Measurements from ENCODE around the gene MTFR1L.

The MTFR1L gene

DNA sequence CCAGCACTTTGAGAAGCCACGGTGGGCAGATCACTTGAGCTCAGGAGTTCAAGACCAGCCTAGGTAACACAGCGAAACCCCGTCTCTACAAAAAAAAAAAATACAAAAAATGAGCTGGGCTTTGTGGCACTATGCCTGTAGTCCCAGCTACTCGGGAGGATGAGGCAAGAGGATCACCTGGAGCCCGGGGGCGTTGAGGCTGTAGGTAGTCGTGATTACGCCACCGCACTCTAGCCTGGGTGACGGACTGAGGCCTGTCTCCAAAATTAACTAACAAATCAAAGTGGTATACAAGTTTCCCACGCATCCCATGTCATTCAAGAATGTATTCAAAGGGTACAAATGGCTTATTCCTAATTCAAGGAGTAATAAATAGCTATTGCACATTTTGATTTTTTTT lies 37.1 kb downstream of the MTFR1L start:
- CTCF ChIA-PET = interaction anchor here (1.4 to 2.3 kb wide), 2 partner anchors 11 to 20 kb away, joined by 3 to 10 read pairs; no protein-coding TSS in a partner anchor
- DNase-seq (ENCODE audit: extremely low spot score) = no peak
- TF ChIP-seq, protein P1, sequence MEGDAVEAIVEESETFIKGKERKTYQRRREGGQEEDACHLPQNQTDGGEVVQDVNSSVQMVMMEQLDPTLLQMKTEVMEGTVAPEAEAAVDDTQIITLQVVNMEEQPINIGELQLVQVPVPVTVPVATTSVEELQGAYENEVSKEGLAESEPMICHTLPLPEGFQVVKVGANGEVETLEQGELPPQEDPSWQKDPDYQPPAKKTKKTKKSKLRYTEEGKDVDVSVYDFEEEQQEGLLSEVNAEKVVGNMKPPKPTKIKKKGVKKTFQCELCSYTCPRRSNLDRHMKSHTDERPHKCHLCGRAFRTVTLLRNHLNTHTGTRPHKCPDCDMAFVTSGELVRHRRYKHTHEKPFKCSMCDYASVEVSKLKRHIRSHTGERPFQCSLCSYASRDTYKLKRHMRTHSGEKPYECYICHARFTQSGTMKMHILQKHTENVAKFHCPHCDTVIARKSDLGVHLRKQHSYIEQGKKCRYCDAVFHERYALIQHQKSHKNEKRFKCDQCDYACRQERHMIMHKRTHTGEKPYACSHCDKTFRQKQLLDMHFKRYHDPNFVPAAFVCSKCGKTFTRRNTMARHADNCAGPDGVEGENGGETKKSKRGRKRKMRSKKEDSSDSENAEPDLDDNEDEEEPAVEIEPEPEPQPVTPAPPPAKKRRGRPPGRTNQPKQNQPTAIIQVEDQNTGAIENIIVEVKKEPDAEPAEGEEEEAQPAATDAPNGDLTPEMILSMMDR (IDR thresholded peaks at IDR 0.05; ENCODE audit: control extremely low read depth, extremely low read depth, low read depth, missing control alignments) = no peak
- POLR2A ChIA-PET = no interaction called here

- POLR2A ChIA-PET = no interaction called here
- TF ChIP-seq, protein P1 (IDR thresholded peaks at IDR 0.05; ENCODE audit: control extremely low read depth, extremely low read depth, low read depth, missing control alignments) = no peak
- CTCF ChIA-PET = interaction anchor here (1.0 kb wide), 1 partner anchor 17 kb away, joined by 3 read pairs; the partner anchor contains the start of gene PAQR7
- DNase-seq (ENCODE audit: extremely low spot score) = no peak
These were observed 38.7 kb downstream of the MTFR1L start for GRCh38 chr1:25858494-25858893.

DNA sequence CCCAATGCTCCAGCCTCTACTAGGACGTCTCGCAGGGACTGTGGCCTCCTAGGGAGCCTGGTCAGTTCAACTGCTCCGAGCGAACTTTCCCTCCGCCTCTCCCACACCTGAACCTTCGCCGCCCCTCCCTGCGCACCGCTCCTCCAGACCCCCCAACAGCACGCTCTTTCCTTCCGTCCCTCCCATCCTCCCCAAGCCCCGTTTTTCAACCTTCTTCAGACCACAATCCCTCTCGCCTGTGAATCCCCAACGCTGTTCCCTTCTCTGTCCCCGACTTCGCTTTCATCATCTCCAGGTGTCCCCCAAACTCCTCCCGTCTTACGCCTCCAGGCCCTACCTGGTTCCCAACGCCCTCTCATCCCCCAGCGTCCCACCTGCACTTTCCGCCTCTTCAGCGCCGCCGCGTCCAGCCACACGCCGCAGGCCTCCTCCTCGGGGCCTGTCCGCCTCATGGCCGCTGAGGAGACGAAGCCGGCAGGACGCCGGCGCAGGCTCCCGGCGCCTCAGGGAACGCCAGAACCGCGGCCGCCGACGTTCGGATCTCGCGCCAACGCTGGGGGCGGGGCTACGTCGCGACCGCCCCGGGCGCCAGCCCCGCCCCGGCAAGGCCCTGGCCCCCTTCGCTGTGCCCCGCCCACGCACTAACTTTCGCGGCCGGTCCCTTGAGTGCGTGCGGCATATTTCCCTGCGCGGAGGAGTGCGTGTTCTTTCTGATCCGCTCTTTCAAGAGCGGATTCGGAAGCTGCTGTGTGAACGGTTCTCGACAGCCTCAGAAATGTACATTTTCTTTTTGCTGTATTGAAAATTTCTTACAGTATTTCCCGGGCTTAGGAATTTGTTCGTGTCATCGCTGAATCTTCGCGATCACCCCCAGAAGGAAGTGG lies 39.4 kb downstream of the MTFR1L start, which contains the start of gene AUNIP:
AUNIP (minus strand) TSS at position 552 of the 884 bp plus-strand sequence; CDS start at position 452, 100 bp downstream.
- TF ChIP-seq, protein P1 (IDR thresholded peaks at IDR 0.05; ENCODE audit: control extremely low read depth, extremely low read depth, low read depth, missing control alignments) = no peak
- ChIA-PET POLR2A (interaction anchor here (0.7 kb wide), 1 partner anchor 14 kb away, joined by 3 read pairs; no protein-coding TSS in a partner anchor), CTCF (interaction anchor here (1.0 kb wide), 1 partner anchor 17 kb away, joined by 3 read pairs; the partner anchor contains the start of gene PAQR7)
- peak; percentile 98 for DNase-seq (ENCODE audit: extremely low spot score)

DNA sequence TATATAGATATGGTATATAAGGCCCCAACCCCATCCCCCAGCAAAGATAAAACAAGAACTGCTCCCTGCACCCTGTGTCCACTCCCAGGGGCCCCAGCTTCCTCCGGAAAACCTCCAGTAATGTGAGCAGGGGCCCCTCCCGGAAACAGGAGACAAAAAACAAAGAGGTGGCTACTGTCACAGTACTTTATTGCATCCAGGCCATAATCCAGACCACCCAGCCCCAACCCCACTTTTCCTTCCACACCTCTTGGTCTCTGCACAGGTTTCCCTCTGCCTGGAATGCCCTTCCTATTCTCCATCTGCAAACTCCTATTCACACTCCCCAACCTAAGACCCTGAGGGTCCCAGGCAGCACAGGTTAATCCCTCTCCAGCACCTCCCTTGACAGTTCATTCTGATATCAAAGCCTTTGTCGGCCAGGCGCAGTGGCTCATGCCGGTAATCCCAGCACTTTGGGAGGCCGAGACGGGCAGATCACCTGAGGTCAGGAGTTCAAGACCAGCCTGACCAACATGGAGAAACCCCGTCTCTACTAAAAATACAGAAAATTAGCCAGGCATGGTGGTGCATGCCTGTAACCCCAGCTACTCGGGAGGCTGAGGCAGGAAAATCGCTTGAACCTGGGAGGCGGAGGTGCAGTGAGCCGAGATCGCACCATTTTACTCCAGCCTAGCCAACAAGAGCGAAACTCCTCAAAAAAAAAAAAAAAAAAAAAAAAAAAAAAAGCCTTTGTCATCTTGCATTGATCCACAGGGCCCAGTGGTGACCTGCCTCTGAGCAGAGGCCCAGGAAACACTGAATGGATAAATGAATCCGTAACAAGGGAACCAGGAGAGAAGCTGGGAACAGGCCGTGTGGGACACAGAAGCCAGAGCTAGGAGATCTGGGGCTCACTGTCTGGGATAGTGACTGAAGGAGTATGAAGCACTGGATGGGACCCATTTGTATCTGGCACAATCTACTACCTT lies 41.8 kb downstream of the MTFR1L start:
- POLR2A ChIA-PET = interaction anchor here (0.8 kb wide), 1 partner anchor 15 kb away, joined by 3 read pairs; no protein-coding TSS in a partner anchor
- DNase-seq (ENCODE audit: extremely low spot score) = no peak
- CTCF ChIA-PET = interaction anchor here (0.9 to 2.6 kb wide), 4 partner anchors 9 to 136 kb away, joined by 3 to 10 read pairs (median 4); partner anchors contain the start of gene PAFAH2
- TF ChIP-seq, protein P1 (IDR thresholded peaks at IDR 0.05; ENCODE audit: control extremely low read depth, extremely low read depth, low read depth, missing control alignments) = no peak

DNA sequence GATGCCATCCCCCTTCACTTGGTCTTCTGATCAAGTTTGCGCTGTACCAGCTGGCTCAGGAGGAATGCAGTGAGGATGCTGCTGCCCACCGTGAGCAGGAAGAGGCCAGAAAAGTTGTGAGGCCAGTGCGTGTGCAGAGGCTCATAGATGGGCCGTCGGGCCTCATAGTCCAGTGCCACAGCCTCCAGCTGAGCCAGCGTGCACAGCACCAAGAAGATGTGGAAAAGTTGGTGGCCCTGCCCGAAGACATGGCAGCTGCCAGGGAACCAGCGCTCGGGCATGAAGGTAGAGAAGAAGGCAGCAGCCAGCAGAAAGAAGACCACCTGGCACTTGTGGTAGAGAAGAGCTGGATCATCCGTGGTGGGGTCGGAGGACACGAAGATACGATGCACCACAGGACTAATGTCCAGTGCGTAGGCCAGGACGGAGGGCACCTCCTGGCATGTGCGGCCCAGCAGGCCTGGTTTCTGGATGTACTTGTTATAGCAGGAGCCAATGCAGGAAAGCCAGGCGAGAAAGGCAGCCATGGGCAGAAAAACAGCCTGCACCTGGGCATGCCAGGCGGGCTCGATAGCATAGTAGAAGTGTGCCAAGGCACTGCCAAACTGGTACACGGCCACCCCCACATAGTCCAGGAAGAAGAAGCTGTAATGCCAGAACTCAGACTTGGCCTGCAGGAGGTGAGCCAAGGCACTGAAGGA lies 43.2 kb downstream of the MTFR1L start:
- ChIA-PET CTCF (interaction anchor here (1.4 to 2.6 kb wide), 3 partner anchors 9 to 135 kb away, joined by 6 to 10 read pairs (median 6); partner anchors contain the start of gene PAFAH2), POLR2A (interaction anchor here (0.8 kb wide), 1 partner anchor 16 kb away, joined by 3 read pairs; no protein-coding TSS in a partner anchor)
- TF ChIP-seq, protein P1 (IDR thresholded peaks at IDR 0.05; ENCODE audit: control extremely low read depth, extremely low read depth, low read depth, missing control alignments) = no peak
- DNase-seq (ENCODE audit: extremely low spot score) = no peak
